Measurements from ENCODE around the gene SERPINB5. TPM values are rescaled to one million over a fixed set of nuclear protein-coding genes. Genes with fewer than 3 reads are reported as not detected.

Gene SERPINB5
- total RNA-seq, 1 donor from 2014 or later: not detected

DNA sequence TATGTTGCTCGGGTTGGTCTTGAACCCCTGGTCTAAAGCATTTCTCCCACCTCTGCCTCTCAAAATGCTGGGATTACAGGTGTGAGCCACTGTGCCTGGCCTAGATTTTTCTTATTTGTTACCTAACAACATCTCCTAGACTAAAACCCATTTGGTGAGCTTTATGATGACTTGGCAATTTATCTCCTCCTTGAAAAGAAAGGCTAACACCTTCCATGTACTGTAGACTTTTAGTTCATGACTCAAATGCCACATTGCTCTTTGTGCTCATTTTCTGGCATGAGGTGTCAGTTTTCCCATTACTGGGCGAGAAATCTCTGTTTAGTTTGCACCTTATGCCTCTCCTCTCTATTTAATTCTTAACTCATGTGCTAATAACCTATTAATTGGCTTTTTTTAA lies 12.3 kb upstream of the SERPINB5 start:
- intact Hi-C loops (cut with DNase I): no loop called here
- no peak for DNase-seq (ENCODE audit: low spot score)

DNA sequence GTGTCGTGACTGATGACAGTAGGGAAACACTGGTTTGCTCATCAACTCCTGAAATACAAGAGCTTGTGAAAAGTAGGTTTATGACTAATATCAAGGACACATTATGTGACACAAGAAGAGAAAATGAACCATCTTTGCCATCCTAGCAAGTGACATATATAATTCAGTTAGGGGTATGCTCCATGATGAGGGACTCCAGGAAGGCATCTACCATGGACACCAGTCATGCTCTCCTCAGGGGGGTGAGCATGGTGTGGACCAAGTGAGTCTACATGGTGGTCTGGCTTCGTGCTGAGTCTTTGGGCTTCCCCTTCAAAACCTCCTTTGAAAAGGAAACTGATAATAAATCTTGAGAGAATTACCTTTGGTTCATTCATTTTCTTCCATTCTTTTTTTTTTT lies 11.7 kb upstream of the SERPINB5 start:
- intact Hi-C loops (cut with DNase I): no loop called here
- DNase-seq (ENCODE audit: low spot score): no peak

DNA sequence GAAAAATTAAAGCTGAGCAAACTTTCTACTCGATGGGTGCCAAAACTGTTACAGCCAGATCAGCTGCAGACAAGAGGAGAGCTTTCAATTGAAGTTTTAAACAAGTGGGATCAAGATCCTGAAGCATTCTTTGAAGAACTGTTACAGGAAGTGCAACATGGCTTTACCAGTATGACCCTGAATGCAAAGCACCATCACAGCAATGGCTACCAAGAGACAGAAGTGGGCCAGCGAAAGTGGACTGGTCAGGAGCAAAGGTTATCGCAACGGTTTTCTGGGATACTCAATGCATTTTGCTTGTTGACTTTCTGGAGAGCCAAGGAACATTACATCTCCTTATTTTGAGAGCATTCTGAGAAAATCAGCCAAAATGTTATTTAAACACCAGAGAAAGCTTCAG lies 9.1 kb upstream of the SERPINB5 start:
- no peak for DNase-seq (ENCODE audit: low spot score)
- intact Hi-C loops (cut with DNase I): no loop called here

DNA sequence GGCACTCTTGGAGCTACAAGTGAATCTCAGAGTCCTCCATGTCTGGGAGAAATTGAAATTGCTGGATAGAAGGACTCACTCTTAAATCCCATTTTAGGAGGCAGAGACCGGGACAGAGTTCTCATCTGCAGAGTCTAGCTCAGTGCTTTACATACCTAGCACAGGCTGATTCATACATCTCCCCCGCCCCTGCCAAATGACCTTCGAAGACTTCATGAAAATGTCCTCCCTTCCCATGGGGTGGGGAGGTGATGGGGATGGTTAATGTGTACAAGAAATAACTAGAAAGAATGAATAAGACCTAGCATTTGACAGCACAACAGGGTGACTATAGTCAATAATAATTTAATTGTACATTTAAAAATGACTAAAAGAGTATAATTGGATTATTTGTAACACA lies 8.2 kb upstream of the SERPINB5 start:
- DNase-seq (ENCODE audit: low spot score): no peak
- intact Hi-C loops (cut with DNase I): no loop called here

DNA sequence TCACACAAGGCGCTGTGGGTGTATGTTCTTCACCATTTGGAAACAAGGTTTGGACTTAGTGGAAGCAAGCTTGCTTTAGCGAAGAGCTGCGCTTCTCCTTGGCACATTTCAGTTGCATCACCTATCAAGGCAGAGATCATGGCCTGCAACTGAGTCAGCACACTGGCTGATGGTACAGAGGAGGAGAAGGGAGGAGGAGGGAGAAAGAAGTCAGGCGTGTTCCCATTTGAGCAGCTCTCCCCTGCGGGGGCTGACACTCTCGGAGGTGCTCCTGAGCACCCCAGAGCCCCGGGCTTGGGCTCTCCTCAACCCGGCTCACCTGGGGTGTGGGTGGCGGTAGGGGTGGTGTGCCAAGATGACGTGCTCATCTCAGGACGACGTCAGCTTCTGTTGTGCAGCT lies 6.0 kb upstream of the SERPINB5 start:
- intact Hi-C loops (cut with DNase I): no loop called here
- no peak for DNase-seq (ENCODE audit: low spot score)

DNA sequence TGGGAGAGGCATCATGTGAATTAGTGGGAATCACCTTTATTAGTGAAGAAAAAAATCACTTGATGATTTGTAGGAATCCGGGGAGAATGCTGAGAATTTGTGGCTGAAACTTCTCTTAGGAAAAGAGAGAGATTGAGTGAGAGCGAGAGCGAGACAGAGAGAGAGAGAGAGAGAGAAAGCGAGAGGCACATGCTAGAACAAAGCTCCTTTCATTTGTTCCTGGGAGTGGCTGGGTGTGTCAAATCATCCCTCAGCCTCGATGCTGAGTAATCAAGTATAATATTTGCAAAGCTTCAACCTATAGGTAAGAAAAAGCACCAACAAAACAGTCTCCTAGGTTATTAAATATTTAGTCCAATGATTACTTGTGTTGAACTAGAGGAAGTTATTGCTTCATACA lies 4.4 kb upstream of the SERPINB5 start:
- intact Hi-C loops (cut with DNase I): no loop called here
- no peak for DNase-seq (ENCODE audit: low spot score)

DNA sequence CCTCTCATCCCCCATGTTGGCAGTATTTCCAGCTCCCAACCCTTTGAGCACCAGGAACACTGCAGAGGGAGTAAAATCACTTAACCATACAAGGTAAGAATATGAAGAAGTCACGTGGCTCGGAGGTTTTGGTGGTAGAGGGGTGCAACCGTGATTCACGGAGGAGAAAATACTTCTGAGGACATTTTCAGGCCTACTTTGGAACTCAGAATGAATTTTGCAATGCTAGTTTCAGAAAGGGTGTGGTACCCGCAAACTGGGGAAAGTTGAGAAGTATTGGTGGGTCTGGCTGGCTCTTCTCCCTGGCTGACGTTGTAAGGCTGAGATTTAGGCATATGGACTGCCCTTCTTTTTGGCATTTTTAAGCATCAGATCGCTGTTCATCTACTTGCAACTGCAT lies 442 bp downstream of the SERPINB5 start:
- intact Hi-C loops (cut with DNase I): no loop called here
- DNase-seq (ENCODE audit: low spot score): no peak

DNA sequence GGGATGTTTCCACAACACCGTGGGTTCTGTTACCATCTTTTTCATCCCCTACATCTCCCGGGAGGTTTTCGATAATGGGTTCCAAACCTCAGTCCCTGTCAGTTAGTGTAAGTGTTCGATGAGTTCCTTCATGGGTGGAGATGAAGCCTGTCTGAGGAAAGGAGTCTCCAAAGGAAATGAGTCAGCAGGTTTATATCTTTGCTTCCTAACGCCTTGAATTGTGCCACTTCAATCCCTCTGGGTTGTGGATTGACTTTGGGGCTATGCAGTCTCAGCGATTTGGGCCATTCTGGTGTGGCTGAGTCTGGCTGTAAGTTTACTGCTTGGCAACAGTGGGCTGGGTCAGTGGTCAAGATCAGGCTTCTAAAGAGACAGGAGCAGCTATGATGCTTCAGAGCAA lies 1.2 kb downstream of the SERPINB5 start:
- intact Hi-C loops (cut with DNase I): no loop called here
- no peak for DNase-seq (ENCODE audit: low spot score)

DNA sequence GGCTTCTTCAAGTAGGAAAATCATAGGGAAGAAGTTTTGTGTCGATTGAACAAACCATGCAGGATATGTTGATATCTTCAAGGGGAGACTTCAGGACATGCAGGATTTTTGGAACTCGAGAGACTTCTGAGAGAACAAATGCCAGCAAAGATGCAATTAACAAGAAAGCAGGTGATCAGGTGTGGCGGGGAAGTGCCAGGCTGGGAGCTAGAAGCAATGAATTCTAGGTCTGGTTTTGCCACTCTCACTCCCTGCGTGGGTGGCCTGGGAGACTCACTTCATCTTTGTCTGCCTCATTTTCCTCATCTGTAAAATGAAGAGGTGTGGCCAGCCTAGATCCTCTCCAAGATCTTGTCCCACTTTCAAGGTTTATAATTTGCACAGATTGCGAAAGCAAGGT lies 3.1 kb downstream of the SERPINB5 start:
- DNase-seq (ENCODE audit: low spot score): no peak
- intact Hi-C loops (cut with DNase I): no loop called here

DNA sequence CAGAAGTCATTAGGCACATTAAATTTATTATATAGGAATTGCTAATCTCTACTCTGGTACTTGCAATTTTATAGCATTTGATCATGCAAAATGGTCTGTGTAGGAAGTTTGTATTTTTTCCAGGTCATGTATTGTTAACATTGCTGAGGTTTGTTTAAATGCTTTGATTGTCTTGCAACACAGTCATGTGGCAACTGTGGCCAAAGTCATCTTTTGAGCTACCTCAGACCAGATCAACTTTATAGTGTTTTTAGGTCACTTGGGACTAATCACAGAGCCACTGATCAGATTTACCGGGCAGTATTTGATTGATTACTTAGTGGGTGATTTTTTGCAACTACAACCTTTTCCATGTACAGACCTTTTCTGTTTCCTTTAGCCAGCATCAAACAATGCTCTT lies 3.7 kb downstream of the SERPINB5 start:
- no peak for DNase-seq (ENCODE audit: low spot score)
- intact Hi-C loops (cut with DNase I): no loop called here

DNA sequence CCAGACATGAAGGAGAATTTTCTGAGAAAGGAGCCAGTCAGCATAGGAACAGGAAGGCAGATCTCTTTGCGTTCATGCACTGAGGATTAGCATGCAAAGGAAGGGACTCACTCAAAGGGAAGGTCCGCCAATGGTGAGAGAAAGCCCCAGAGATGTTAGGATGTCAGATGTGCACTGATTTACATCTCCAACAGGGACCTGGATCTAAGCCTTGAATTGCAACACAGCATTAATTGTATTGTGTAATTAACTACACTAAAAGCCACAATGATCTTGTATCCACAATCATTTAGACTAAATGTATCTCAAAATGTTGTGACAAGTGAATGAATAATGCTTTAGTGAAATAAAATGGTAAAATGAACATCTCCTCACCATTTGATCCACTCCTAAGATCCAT lies 4.2 kb downstream of the SERPINB5 start:
- intact Hi-C loops (cut with DNase I): no loop called here
- no peak for DNase-seq (ENCODE audit: low spot score)

DNA sequence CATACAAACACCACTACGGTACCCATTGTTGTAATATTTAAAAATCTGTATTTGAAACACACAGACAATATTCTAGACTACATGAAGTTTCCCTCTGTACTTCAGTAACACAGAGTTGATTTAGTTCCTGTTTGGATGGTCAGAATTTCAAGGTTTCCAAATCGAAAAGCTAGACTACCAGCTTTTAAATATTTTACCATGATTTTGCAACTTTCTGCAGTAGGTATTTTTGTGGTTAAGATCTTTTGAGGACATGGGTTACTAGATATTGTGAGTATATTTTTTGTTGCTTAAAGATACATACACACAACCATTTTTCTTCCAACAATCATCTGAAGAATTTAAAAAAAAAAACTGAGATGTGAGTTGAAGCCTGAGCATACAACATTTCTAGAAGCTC lies 10.9 kb downstream of the SERPINB5 start:
- DNase-seq (ENCODE audit: low spot score): no peak
- intact Hi-C loops (cut with DNase I): no loop called here

DNA sequence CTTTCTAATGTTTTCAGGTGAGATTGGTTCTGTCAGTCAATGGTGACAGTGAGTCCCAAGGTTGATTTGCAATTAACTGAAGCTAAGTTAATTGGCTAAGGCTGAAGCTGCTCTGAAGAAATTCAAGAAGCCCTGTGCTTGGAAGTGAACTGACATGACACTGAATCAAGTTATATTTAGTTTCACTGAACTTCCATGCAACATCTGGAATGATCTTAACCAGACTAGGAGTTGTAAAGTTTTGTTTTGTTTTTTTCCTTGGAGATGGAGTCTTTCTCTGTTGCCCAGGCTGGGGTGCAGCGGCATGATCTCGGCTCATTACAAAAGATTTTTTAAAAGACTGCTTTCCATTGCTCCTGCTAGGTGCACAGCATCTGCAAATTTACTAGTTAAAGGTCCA lies 11.4 kb downstream of the SERPINB5 start:
- DNase-seq (ENCODE audit: low spot score): no peak
- intact Hi-C loops (cut with DNase I): no loop called here

DNA sequence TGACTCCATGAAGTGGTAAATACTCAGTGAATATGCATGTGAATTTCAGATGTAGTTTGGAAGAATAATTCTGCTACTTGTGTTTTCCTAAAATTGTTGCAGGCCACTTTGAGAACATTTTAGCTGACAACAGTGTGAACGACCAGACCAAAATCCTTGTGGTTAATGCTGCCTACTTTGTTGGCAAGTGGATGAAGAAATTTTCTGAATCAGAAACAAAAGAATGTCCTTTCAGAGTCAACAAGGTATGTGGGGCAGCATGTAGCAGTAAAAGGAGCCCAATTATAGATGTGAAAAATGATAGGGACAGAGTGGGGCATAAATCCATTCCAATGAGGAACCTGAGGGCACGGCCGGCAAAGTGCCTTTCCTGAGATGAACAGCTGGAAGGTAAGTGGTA lies 16.1 kb downstream of the SERPINB5 start:
- DNase-seq (ENCODE audit: low spot score): no peak
- intact Hi-C loops (cut with DNase I): no loop called here

DNA sequence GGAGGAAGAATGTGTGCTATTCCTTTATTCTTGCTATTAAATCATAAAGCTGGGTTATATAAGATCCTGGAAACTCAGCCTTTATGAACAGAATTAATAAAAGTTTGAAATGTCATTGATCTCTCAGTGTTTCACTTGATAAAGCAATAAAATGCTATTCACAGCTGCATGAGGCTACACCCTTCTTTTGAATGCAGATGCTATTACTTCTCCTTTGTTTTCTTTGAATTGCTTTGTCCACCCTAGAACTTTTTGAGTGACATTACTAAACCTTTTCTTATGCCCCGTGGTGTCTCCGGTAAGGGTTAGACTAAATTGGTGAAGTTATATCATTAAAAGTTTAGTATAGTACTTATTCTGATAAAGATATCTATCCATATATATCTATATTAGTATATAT lies 18.9 kb downstream of the SERPINB5 start:
- DNase-seq (ENCODE audit: low spot score): no peak
- intact Hi-C loops (cut with DNase I): no loop called here

DNA sequence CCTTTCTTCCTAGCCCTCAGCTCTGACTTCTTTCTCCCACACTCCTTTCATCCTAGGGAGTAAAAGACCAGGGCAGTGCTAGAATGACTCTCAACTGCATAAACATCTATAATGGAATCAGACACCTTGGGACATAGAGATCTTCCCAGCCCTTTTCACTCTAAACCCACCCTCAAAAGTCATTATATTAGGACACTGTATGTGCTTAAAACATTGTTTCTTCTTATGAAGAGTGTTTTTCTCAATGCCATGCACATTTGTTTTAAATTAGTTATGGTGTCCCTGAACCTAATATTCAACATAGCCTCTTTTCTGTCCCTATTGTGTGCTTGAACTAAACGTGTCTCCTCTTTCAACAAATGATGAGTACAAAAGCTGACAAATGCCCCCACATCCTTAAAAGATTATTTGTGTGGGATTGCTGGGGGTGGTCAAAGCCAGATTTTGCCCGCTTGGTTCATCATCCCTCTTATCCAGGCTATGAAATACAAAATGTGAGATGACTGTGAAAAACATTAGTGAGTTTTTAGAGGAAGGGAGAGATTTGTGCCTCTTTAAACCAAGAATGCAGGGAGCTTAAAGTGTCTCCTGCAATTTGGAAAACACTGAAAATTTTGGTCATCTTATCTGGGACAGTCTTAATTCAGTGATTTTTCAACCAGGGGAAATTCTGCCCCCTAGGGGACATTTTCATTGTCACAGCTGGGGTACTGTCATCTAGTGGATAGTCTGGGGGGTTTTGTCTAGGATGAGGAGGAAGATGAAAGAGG lies 29.0 kb downstream of the SERPINB5 start:
- DNase-seq (ENCODE audit: low spot score): no peak

DNA sequence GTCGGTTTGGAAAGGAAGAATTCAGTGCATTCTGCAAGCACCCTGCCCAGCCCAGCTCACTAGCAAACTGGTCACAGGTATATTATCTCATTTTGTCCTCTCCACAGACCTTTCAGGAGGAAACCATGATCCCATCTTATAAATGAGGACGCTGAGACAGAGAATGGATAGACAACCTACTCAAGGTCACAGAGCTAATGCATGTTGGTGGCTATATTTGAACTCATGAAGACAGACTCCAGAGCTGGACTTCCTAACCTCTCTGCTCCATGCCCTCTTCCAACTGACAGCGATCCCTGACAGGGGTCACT lies 29.5 kb downstream of the SERPINB5 start:
- intact Hi-C loops (cut with DNase I): no loop called here
- no peak for DNase-seq (ENCODE audit: low spot score)

More for the DNA sequence above, 29.0 kb downstream of the SERPINB5 start:
- intact Hi-C loops (cut with DNase I): no loop called here

DNA sequence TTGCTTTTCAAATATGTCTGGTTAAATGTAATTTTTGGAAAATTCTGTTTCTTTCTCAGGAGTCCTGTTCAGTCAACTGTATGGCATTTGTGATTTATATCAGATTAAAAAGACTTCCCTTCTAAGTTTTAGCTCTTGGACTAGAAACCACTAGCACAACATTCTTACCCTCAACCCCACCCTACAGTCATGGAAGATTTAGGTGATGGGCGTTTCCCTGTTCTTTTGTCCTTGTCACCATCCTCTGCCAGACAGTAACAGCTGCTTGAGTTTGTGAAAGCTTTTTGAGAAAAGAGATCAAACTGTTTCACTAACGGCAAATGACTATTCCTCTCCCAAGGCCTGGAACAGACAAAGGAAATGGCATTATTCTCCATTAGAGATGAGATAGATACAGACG lies 31.8 kb downstream of the SERPINB5 start:
- intact Hi-C loops (cut with DNase I): no loop called here

DNA sequence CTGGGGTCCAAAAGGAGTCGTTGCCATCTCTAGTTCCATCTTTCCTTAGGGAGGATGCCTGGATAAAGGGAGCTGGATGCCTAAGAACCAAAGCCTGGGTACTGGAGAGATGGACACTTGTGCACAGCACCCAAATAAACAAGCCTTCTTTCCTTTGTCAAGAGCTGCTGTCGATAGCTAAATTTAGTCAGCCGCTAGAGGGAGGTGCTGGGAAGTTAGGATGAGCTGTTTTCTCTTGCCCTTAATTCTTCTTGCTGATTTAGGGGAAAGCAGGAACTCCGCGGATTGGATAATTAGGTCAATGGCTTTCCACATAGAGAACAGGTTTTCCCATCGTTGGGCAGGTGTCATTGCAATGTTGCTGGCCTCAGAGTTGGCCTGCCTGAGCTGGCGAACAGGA lies 34.5 kb downstream of the SERPINB5 start:
- no peak for DNase-seq (ENCODE audit: low spot score)
- intact Hi-C loops (cut with DNase I): loop anchor here (10.0 kb wide), 1 partner anchor 334 kb away; no protein-coding TSS in a partner anchor

More for the DNA sequence above, 31.8 kb downstream of the SERPINB5 start:
- DNase-seq (ENCODE audit: low spot score): no peak

DNA sequence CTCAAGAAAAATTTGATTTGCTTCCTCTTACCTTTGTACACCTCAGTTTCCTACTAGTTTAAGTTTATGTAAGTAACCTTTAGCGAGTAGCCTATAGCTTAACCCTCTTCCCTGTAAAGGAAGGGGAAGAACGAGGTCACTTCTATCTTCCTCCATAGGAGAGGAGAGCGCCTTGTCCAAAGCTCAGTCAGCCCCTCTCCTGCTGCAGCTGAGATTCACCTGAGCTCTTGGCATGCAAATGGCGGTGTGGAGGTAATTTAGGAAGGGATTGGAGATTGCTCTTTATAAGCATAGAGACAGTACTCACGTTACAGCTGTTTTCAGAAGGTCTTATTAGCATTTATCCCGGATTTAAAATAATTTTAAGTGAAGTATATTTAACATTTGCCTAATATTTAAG lies 37.6 kb downstream of the SERPINB5 start:
- intact Hi-C loops (cut with DNase I): loop anchor here (10.0 kb wide), 1 partner anchor 330 kb away; no protein-coding TSS in a partner anchor
- no peak for DNase-seq (ENCODE audit: low spot score)

DNA sequence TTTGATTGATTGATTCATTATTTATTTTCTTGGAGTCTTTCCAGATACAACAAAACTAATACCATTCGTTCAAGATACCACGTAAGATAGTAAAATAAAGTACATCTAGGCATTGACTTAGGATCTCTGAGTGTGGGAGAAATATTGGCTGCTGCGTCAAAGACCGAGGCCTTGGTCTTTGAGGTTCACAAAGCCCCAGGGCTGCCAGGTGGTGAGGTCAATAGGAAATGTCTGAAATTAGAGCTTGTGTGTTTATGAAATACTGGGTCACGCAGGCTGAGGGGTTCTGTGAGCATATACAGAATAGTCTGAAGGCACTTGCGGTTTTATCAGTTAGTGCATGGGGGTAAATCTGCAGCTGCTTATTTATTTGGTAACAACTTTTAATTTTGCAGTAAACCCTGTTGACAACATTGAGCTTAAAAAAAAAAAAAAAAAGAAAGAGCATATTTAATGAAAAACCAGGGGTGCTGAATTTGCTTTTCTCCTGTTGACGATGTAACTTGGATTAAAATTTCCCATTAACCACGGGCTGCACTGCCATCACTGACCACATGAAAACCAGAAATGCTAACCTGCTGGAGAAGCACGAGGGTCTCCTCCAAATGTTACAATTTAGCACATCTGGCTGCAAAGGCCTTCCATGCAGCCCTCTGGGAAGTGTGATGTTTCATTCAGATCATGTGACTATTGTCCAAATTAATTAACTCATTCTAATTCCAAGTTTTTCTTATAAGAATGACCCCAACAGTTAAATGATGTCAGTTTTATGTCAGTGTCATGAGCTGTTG lies 38.3 kb downstream of the SERPINB5 start:
- no peak for DNase-seq (ENCODE audit: low spot score)
- intact Hi-C loops (cut with DNase I): loop anchor here (5.0 to 10.0 kb wide), 2 partner anchors 62 to 330 kb away; no protein-coding TSS in a partner anchor

Measured in cardiac septum (tissue), 1 donor.